HG03469 (cell line): Measurements from ENCODE around the gene CPS1.

Experiments
- ATAC-seq: cut with Tn5 transposase; IDR thresholded peaks from one replicate; pipeline ENCODE4 v1.9.1; 2021; ENCODE audit warnings: mild to moderate bottlenecking, moderate library complexity, moderate number of reproducible peaks; ENCODE audit not compliant: unreplicated experiment

Gene CPS1

DNA sequence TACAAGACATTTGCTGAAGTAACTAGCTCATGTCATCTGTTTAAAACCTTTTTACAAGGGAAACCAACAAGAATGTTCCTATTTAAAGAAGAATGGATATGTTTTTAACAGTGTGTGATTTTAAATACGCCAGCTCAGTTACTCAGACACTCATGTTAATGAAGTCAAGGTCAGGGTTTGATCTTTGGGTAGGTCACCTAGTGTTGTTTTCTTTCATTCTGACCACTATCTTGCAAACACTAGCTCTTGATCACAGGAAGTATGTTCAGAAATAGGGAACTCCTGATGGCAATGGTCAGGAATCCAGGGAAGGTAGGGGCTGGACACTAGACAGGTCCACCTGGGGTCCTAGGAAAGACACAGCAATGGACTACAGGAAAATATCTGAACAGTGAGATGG lies 116.7 kb downstream of the CPS1 start:
- no peak for ATAC-seq

DNA sequence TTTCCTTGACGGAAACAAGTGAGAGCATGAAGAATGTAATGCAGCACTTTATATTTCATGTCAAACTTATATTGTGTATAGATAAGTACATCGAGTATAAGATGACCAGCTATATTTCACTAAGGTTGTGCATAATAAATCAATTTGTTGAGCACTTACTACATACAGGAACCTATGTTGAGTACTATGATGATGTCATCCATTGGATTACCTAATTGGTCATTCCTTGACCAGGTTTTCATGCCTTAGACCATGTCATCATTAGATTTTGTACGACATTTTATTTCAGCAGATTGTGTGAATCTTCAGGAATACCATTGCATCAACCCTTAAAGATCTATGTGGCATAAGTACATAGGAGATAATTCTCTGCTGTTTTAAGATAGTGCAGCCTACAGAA lies 119.7 kb downstream of the CPS1 start:
- no peak for ATAC-seq

DNA sequence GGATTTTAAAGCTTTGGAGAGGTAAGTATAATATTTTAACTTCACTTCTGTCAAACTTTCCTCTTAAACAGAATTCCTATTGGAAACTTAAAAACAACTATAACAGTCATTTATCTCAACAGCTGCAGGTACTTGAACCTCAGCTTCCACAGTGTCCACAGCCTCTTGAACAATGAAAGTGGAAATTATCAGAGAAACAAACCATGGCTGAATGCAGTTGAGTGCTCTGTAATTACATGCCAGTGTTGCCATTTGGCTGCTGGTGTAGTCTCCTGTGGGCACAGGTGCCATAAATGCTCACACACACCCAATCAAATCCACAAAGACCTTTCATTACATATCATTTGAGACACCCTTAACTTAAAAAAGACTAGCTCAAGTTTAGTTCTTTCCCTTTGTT lies 125.1 kb downstream of the CPS1 start:
- no peak for ATAC-seq

DNA sequence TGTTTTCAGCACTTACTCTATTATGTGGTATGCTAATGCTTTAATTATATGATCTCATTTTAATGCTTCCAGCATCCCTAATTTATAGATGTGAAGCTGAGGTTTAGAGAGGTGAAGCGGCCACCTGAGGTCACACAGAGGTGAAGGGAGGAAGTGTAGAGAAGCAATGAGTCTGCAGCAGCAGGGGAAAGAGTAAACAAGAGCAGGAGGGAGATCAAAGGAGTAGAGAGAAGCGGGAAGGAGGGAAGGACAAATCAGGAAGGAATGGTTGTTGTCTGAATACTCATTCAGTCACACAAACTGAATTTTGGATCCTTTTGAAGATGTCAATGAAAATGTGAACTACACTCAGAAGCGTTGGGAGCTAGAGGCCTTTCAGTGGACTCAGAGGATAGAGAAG lies 130.0 kb downstream of the CPS1 start:
- ATAC-seq = no peak

DNA sequence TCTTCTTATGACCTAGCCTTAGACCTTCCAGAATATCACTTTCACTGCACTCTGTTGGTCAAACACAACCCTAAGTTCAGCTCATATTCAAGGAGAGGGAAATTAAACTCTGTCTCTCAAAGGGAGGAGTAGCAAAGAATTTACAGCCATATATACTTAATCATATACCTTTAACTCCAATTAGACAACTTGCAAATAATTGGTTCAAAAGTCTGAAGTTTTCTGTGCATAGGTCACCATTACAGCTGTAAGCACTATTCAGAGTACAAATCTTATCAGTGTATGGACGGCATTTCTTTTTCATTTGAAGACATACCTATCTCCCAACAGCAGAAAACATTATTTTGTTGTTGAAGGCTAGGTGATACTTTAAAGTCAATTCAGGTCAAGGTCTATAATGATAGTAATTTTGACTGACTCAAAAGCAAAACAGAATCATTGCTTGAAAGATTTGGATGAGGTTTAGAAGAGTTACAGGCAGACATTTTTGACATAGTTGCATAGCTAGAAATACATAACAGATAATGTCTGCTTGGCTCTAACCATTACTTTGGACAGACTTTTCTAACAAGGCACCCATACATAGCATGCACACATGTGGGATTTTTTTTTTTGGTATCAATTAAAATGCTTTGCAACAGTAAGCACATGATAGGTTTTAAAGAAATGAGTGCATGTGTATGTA lies 131.5 kb downstream of the CPS1 start:
- no peak for ATAC-seq

DNA sequence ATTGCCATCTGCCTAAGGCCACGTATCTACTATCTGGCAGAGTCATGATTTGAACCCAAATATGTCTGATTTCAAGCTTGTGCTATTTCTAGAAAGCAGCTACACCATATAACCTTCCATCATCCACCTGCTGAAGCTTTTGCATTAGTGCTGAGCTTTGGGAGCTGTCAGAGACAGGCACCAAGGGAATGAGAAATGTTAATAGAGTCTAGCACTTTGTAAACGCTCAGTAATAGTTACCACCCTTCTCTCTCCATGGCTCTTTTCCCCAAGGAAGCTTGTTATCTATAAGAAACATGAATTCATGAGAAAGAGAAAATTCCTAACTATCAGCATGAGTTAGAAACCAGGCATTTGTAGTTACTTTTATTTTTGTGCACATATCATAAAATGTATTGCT lies 151.5 kb downstream of the CPS1 start:
- no peak for ATAC-seq

DNA sequence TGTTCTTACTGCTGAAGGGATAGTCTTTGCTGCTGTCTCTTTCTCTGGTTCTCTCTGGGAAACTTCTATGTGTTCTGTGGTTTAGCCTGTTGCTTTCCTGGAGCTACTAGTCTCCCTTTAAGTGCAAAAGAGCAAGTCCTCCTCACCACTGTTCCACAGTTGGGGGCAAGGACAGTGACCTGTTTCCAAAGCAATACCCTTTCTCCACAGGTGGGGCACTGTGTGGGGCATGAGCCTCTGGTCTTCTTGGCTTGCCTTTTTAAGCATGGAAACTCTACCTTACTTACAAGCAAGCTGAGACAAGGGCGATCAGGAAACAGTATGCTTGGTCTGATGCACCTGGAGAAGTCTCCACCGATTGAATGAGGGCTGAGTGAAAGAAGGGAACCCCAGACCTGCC lies 156.7 kb downstream of the CPS1 start:
- no peak for ATAC-seq

DNA sequence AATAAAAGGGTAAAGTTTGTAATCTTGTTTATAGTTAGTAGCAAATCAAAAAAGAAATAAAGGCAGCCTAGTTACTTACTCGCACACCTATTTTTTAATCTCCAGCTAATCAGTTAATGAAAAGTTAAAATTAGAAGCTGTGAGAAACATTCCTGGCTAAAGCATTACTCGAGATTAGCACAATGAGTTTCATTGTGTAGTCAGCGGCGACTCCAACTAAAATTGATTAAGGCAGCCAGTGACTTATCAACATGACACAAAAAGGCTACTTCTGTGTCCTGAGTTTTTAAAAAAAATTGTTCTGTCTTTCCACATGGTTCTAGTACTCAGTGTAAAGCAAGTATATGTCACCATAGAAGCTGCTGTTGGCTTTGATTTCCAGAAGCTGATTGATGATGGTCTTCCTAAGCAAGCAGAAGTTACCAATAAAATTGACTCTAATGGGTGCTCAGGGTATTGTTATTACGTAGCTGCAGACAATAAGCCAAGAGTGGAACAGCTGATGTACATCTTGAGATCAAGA lies 159.2 kb downstream of the CPS1 start:
- ATAC-seq = no peak

DNA sequence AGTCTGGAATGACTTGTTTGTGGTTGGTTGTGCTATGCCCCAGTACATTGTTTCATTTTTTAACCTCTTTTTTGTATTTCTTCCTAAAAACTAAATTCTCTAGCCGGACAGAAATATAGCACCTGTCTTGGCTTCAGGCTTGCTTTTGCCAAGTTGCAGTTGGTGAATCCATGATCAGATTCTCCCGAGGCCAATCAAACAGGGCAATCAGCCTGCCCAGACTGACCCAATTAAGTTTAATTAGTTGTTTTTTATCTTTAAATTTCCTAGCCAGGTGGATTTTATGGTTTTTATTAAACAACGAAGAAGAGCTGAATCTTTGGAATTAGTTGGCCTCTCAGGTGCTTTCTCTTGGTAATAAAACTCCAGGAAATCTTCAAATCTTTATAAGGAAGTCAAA lies 162.1 kb downstream of the CPS1 start:
- no peak for ATAC-seq

DNA sequence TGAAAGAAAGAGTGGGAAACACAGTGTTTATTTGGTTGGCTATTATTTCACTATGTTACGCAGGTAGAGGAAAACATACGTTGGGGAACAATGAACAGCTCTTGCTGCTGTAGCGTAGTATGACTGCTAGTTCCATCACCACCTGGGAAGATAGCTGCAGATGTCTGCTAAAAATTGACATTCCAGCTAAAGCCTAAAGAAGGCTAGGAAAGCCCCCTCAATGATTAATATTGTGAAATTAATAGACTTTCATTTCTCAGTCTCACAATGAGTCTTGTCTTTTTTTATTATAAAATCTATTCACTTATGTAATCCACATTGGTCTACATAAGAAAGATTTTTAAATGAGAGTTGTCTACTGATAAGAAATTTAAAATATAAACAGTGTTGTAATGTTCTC lies 165.7 kb downstream of the CPS1 start:
- no peak for ATAC-seq

DNA sequence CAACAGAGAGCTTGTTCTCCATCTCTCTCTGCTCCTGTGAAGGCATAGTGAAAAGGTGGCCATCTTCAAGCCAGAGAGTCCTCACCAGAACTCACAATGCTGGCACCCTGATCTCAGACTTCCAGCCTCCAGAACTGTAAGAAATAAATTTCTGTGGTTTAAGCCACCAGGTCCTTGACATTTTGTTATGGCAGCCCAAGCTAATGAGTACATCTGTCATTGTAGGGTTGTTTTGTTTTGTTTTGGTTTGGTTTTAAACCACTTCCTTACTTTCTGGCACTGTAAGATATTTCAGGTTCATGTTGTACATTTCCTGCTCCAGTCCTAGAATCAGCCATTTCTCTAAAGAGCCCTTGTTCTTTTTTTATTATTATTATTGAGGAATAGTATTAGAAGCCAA lies 171.2 kb downstream of the CPS1 start:
- no peak for ATAC-seq
